Mucosa of descending colon (tissue), 3 donors: ENCODE measurements around the gene ASRGL1. TPM values are rescaled to one million over a fixed set of nuclear protein-coding genes. Genes with fewer than 3 reads are reported as not detected.

Source experiments
- ATAC-seq: fragments of 200-7000 bp; cut with Tn5 transposase; one replicate; pipeline ENCODE4 v1.9.1; 2020; ENCODE audit warnings: mild to moderate bottlenecking, moderate library complexity
- DNase-seq, 3 donors: peaks; one replicate each; pipeline ENCODE4 v3.0.0-alpha.2; 2020
- H3K36me3 ChIP-seq: fragments of 200-600 bp; one replicate; pipeline ENCODE4 v1.8.0; 2021; ENCODE audit warnings: low read depth, mild to moderate bottlenecking
- H3K4me1 ChIP-seq: fragments of 200-600 bp; one replicate; pipeline ENCODE4 v1.8.0; 2021; ENCODE audit warnings: low read depth, mild to moderate bottlenecking
- H3K4me3 ChIP-seq: fragments of 200-600 bp; one replicate; pipeline ENCODE4 v1.8.0; 2021; ENCODE audit warnings: mild to moderate bottlenecking
- H3K9me3 ChIP-seq: fragments of 200-600 bp; one replicate; pipeline ENCODE4 v1.8.0; 2021; ENCODE audit warnings: mild to moderate bottlenecking
- CTCF ChIP-seq: fragments of 200-600 bp; IDR thresholded peaks from one replicate; pipeline ENCODE4 v1.8.0; 2022; ENCODE audit warnings: antibody characterized with exemption, mild to moderate bottlenecking
- intact Hi-C, 2 donors: fragments of 100-400 bp; cut with DNase I in 1 of 2; cut with micrococcal nuclease in 1 of 2; formaldehyde crosslinking; loops; one replicate each; pipeline versions ENCODE4 v1.11.0 to v1.11.1; 2022; cut with DNase I, micrococcal nuclease
- total RNA-seq, 3 donors: library from RNA; stranded (reverse); fragmentation: NEBNext Ultra II Directional in 2 of 3; extraction: Animal tissue kit (Norgen Biotek cat#: 25700) in 2 of 3; gene quantifications; one replicate each; pipeline versions ENCODE4 v1.2.1 to v1.2.4, GENCODE V29; 2021 to 2023
- donor health status: DM: no; HTN: no; CAD: no; lungs with moderate emphysema.
- donor health status: DM: no; HTN: no; CAD: no.
- donor health status: DM: no; HTN: yes; CAD: no.

The ASRGL1 gene
- total RNA-seq, 3 donors from 2014 or later: 12.2 to 66.7 (median 13.9) TPM

- Histone ChIP-seq H3K9me3 (no peaks in the 10 kb centered on the region), H3K4me1 (peaks cover 9% of the 10 kb centered on the region), H3K4me3 (no peak overlapping the region), H3K36me3 (no peaks in the 10 kb centered on the region)
- DNase-seq: no peak
- intact Hi-C loops: no loop called here
- no peak for ATAC-seq
- TF ChIP-seq CTCF: no peak
These were observed 95.4 kb downstream of the ASRGL1 start for GRCh38 chr11:62432695-62433094.

GRCh38 chr11:62433141-62433903, 96.1 kb downstream of the ASRGL1 start:
- ATAC-seq: peak; percentile 36

GRCh38 chr11:62433904-62434276, 96.6 kb downstream of the ASRGL1 start:
- DNase-seq (no peak), ATAC-seq (peak; percentile 19)
- TF ChIP-seq CTCF: no peak
- Histone ChIP-seq H3K9me3 (no peaks in the 10 kb centered on the region), H3K4me1 (peaks cover 9% of the 10 kb centered on the region), H3K36me3 (no peaks in the 10 kb centered on the region), H3K4me3 (no peak overlapping the region)
- intact Hi-C loops: no loop called here

More at GRCh38 chr11:62433141-62433903, 96.1 kb downstream of the ASRGL1 start:
- peak in 1 of 3 donors; percentile 23 for DNase-seq
- H3K9me3 ChIP-seq: no peaks in the 10 kb centered on the region
- intact Hi-C loops: no loop called here
- H3K36me3 ChIP-seq: no peaks in the 10 kb centered on the region
- peaks cover 9% of the 10 kb centered on the region for H3K4me1 ChIP-seq
- H3K4me3 ChIP-seq: no peak overlapping the region
- no peak for TF ChIP-seq CTCF

- TF ChIP-seq CTCF: no peak
- H3K9me3 ChIP-seq: no peaks in the 10 kb centered on the region
- no peak overlapping the region for H3K4me3 ChIP-seq
- intact Hi-C loops: no loop called here
- H3K4me1 ChIP-seq: peaks cover 15% of the 10 kb centered on the region
- ATAC-seq (peak; percentile 60), DNase-seq (no peak)
- H3K36me3 ChIP-seq: no peaks in the 10 kb centered on the region
These were observed 98.8 kb downstream of the ASRGL1 start for GRCh38 chr11:62435846-62436660.

GRCh38 chr11:62437616-62438015, 100.4 kb downstream of the ASRGL1 start:
- H3K9me3 ChIP-seq: no peaks in the 10 kb centered on the region
- no peak overlapping the region for H3K4me3 ChIP-seq
- H3K36me3 ChIP-seq: no peaks in the 10 kb centered on the region
- no peak for TF ChIP-seq CTCF
- intact Hi-C loops: no loop called here
- DNase-seq: no peak
- H3K4me1 ChIP-seq: peaks cover 13% of the 10 kb centered on the region
- ATAC-seq: no peak
